Sigmoid colon (tissue), 7 donors: ENCODE results near the gene MRS2. TPM values are rescaled to one million over a fixed set of nuclear protein-coding genes. Genes with fewer than 3 reads are reported as not detected.
A peak's percentile ranks its signal among the peaks of the same experiment; 100 is the strongest.

Source experiments
- DNase-seq: peaks from one replicate; pipeline ENCODE4 v3.0.0-alpha.2; 2019
- H3K27ac ChIP-seq, 4 donors: fragments of 200-600 bp; sonication (generic); one replicate each; pipeline ENCODE4 v1.5.1; 2016 to 2019; ENCODE audit warnings: mild to moderate bottlenecking in 1 of 4
- H3K27me3 ChIP-seq, 3 donors: fragments of 200-600 bp; sonication (generic); one replicate each; pipeline ENCODE4 v1.5.1; 2019; ENCODE audit warnings: mild to moderate bottlenecking in 1 of 3
- H3K36me3 ChIP-seq, 4 donors: fragments of 200-600 bp; sonication (generic); one replicate each; pipeline ENCODE4 v1.5.1; 2016 to 2019
- H3K4me1 ChIP-seq, 4 donors: fragments of 200-600 bp; sonication (generic); one replicate each; pipeline ENCODE4 v1.5.1; 2017 to 2019
- H3K4me3 ChIP-seq, 4 donors: fragments of 200-600 bp; sonication (generic); one replicate each; pipeline ENCODE4 v1.5.1; 2017 to 2019; ENCODE audit warnings: mild to moderate bottlenecking in 2 of 4, moderate library complexity in 1 of 4
- H3K9me3 ChIP-seq, 4 donors: fragments of 200-600 bp in 3 of 4; sonication (generic) in 3 of 4; one replicate each; pipeline versions ENCODE4 v1.5.1 to v1.6.1; 2013 to 2019
- EP300 ChIP-seq, 4 donors: sonication (generic); formaldehyde crosslinking; IDR thresholded peaks; one replicate each; pipeline ENCODE4 v1.6.1; 2017; ENCODE audit warnings: antibody characterized with exemption in 4 of 4
- POLR2A ChIP-seq, 2 donors: fragments of 450-650 bp; IDR thresholded peaks; one replicate each; pipeline ENCODE4 v1.6.1; 2016; ENCODE audit warnings: antibody characterized with exemption in 2 of 2, mild to moderate bottlenecking in 2 of 2, moderate library complexity in 2 of 2
- POLR2AphosphoS5 ChIP-seq, 4 donors: sonication (generic); formaldehyde crosslinking; IDR thresholded peaks; one replicate each; pipeline ENCODE4 v1.6.1; 2017; ENCODE audit warnings: antibody characterized with exemption in 4 of 4
- WGBS, 2 donors: extraction: QIAGEN DNeasy Blood & Tissue Kit; methylation state at CpG; one replicate each; pipeline ENCODE4 v1.1.7; 2013; 5-methylcytosine and 5-hydroxymethylcytosine counted together
- intact Hi-C: fragments of 100-400 bp; cut with DNase I; formaldehyde crosslinking; loops from one replicate; pipeline ENCODE4 v1.15.1; 2023
- polyA plus RNA-seq, 3 donors: library from polyadenylated mRNA; stranded (reverse); fragments of 200-250 nt; gene quantifications; one replicate each; pipeline ENCODE4 v1.2.3, GENCODE V29; 2013
- total RNA-seq, 4 donors: library from RNA; depleted of rRNA; stranded (reverse); fragments of >200 nt; gene quantifications; one replicate each; pipeline ENCODE4 v1.1.0, GENCODE V29; 2016
- TF ChIP-seq, protein P1 (sequence below), 4 experiments: fragments of 450-650 bp in 3 of 4; fragments of 200-600 bp in 1 of 4; IDR thresholded peaks; one replicate each; pipeline ENCODE4 v1.5.1; 2016 to 2019; ENCODE audit warnings: antibody characterized with exemption in 4 of 4, mild to moderate bottlenecking in 3 of 4, moderate library complexity in 2 of 4
- donor health status: healthy with polysubstance abuse.
- donor health status: Bipolar disorder and iron deficiency.
- donor health status: healthy.

Gene MRS2
- total and polyA plus RNA-seq, 7 donors = 9.0 to 33.5 (median 21.4) TPM

DNA sequence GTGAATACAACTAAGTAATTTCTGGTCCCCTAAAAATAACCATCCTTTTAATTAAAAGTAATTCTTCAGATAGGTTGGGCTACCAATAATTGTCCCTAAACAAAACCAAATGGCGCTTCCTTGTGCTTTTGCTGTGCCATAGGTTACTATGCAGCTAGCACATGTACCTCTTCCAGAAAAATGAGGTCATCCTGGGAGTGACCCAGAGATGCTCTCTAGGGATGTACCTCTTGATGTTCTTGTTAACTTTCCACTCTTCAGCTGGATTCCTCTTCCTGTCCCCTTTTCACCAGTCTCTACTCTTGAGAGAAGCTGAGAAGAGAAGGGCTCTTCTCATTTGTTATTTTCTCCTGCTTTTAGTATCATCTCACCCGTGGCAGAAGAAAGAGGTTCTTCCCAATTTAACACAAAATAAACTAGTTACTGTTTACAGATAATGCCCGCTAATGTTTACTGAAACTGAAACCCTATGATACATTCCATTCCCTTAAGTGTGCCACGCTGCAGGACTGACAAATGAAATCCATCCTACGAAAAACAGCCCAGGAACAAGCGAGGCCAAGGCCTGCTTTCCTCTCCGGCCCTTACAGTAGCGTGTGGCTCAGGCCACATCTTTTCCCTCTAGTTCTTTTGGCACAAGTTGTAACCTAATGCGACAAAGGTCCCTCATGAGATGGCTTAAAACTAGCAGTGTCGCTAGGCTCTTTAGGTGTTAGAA is 24.2 kb downstream of the MRS2 start:
- Histone ChIP-seq H3K36me3 (peaks cover 0 to 50% (median 22%) of the 10 kb centered on the region in 4 donors), H3K9me3 (no peaks in the 10 kb centered on the region), H3K4me1 (peaks cover 0 to 5% (median 0%) of the 10 kb centered on the region in 4 donors), H3K4me3 (no peak overlapping the region), H3K27ac (peak overlapping the region in 1 of 4 donors; percentile 36), H3K27me3 (no peaks in the 10 kb centered on the region)
- intact Hi-C loops = no loop called here
- TF ChIP-seq POLR2AphosphoS5 (IDR thresholded peaks at IDR 0.05) (no peak), POLR2A (IDR thresholded peaks at IDR 0.05) (no peak)
- DNase-seq = no peak
- WGBS, 2 donors = 81 to 87% methylated on average over 10 of the region's 10 CpGs

DNA sequence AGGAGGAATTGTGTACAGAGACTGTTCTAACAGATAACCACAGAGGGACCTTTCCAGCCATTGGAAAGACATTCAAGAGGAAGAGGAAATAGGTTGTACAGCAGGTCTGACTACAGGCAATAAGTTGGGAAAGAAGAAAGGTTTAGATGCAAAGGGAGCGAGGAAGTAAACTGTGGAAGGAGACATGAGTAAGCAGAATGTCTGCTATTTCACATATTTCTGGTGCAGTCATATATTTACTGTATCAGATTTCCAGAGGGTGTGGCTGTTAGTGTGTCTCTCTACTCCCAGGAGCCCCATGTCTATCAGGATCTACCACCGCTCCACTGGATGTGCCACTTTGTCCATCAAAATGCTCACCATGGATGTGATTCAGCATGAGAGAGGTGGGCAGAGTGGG is 25.9 kb downstream of the MRS2 start:
- H3K27me3 ChIP-seq = no peaks in the 10 kb centered on the region
- TF ChIP-seq POLR2A (IDR thresholded peaks at IDR 0.05) (no peak), POLR2AphosphoS5 (IDR thresholded peaks at IDR 0.05) (no peak), EP300 (IDR thresholded peaks at IDR 0.05) (no peak)
- TF ChIP-seq, protein P1, sequence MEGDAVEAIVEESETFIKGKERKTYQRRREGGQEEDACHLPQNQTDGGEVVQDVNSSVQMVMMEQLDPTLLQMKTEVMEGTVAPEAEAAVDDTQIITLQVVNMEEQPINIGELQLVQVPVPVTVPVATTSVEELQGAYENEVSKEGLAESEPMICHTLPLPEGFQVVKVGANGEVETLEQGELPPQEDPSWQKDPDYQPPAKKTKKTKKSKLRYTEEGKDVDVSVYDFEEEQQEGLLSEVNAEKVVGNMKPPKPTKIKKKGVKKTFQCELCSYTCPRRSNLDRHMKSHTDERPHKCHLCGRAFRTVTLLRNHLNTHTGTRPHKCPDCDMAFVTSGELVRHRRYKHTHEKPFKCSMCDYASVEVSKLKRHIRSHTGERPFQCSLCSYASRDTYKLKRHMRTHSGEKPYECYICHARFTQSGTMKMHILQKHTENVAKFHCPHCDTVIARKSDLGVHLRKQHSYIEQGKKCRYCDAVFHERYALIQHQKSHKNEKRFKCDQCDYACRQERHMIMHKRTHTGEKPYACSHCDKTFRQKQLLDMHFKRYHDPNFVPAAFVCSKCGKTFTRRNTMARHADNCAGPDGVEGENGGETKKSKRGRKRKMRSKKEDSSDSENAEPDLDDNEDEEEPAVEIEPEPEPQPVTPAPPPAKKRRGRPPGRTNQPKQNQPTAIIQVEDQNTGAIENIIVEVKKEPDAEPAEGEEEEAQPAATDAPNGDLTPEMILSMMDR (IDR thresholded peaks at IDR 0.05) = no peak
- H3K27ac ChIP-seq = no peak overlapping the region
- no peak overlapping the region for H3K4me3 ChIP-seq
- peaks cover 0 to 44% (median 10%) of the 10 kb centered on the region in 4 donors for H3K36me3 ChIP-seq
- 94 to 95% methylated on average over 2 of the region's 2 CpGs for WGBS, 2 donors
- intact Hi-C loops = no loop called here
- DNase-seq = no peak
- peaks cover 0 to 5% (median 0%) of the 10 kb centered on the region in 4 donors for H3K4me1 ChIP-seq
- no peaks in the 10 kb centered on the region for H3K9me3 ChIP-seq

DNA sequence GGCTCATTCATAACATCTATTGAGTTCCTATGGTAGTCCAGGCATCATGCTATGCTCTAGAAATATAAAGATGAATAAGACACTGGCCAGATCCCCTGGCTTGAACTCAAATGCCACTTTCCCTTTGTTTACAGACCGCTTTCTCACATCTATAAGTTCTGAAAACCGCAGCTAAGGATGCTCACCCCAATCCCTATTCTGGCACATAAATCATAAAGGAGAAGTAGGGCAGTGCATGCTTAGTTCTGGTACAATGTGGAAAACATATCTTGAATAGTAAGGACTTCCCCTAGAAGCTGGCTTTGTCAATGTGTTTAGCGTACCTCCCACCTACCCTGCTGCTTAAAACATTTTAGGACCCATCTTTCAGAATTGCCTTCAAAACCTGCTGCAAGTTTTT is 26.4 kb downstream of the MRS2 start:
- intact Hi-C loops = no loop called here
- no peak overlapping the region for H3K27ac ChIP-seq
- peaks cover 0 to 5% (median 0%) of the 10 kb centered on the region in 4 donors for H3K4me1 ChIP-seq
- H3K4me3 ChIP-seq = no peak overlapping the region
- H3K9me3 ChIP-seq = no peaks in the 10 kb centered on the region
- 73 to 87% methylated on average over 3 of the region's 3 CpGs for WGBS, 2 donors
- H3K36me3 ChIP-seq = peaks cover 0 to 39% (median 8%) of the 10 kb centered on the region in 4 donors
- TF ChIP-seq, protein P1 (IDR thresholded peaks at IDR 0.05) = no peak
- TF ChIP-seq POLR2A (IDR thresholded peaks at IDR 0.05) = no peak
- no peak for TF ChIP-seq POLR2AphosphoS5 (IDR thresholded peaks at IDR 0.05)
- TF ChIP-seq EP300 (IDR thresholded peaks at IDR 0.05) = no peak
- no peaks in the 10 kb centered on the region for H3K27me3 ChIP-seq
- no peak for DNase-seq

DNA sequence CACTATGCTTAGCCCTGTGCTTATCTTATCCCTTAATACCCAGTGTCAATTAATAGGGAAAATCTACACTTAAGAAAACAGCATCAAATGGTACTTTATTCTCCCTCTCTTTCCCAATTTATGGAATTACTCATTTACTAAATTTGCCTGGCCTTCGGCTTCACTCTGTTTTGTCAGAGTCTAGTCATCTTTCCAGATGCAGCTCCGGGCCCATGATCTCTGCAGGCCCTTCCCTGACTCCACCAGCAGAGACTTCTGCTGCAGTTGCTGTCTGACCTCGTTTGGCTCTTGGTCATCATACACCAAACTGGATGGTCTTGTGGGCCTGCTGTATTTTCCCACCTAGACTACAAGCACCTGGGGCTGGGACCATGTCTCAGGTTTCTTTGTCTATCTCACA is 27.4 kb downstream of the MRS2 start:
- H3K4me1 ChIP-seq = peaks cover 0 to 5% (median 0%) of the 10 kb centered on the region in 4 donors
- H3K27ac ChIP-seq = no peak overlapping the region
- peaks cover 0 to 29% (median 4%) of the 10 kb centered on the region in 4 donors for H3K36me3 ChIP-seq
- 83 to 86% methylated on average over 3 of the region's 3 CpGs for WGBS, 2 donors
- TF ChIP-seq POLR2A (IDR thresholded peaks at IDR 0.05) (no peak), POLR2AphosphoS5 (IDR thresholded peaks at IDR 0.05) (no peak), EP300 (IDR thresholded peaks at IDR 0.05) (no peak)
- TF ChIP-seq, protein P1 (IDR thresholded peaks at IDR 0.05) = no peak
- intact Hi-C loops = loop anchor here (5.0 to 10.0 kb wide), 2 partner anchors 92 to 285 kb away; partner anchors contain the start of gene C6orf62
- no peak overlapping the region for H3K4me3 ChIP-seq
- H3K27me3 ChIP-seq = no peaks in the 10 kb centered on the region
- no peak for DNase-seq
- H3K9me3 ChIP-seq = no peaks in the 10 kb centered on the region

DNA sequence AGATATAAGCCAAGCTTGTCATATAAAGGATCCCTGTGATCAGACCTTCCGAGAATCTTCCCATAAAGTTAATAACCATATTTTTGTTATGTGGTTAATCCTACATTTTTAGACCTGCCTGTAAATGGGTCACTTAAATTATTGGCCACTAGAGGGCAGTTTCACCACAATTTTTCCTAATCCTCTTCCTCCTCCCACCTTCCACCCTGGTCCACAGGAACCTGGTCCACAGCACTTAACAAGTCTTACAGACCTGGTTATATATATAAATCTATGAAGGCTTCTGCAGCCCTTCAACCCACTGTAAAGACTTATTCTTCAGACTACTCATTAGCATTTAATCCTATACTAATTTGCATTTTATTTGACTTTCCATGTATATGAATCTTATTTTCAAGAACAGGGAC is 28.3 kb downstream of the MRS2 start:
- TF ChIP-seq EP300 (IDR thresholded peaks at IDR 0.05) (no peak), POLR2AphosphoS5 (IDR thresholded peaks at IDR 0.05) (no peak), POLR2A (IDR thresholded peaks at IDR 0.05) (no peak)
- TF ChIP-seq, protein P1 (IDR thresholded peaks at IDR 0.05) = peak in 3 of 4 experiments; percentile 43 to 67 (median 61)
- no peak for DNase-seq
- H3K4me3 ChIP-seq = no peak overlapping the region
- WGBS, 2 donors = 86 to 92% methylated on average over 1 of the region's 1 CpG
- H3K9me3 ChIP-seq = no peaks in the 10 kb centered on the region
- H3K27me3 ChIP-seq = no peaks in the 10 kb centered on the region
- no peak overlapping the region for H3K27ac ChIP-seq
- intact Hi-C loops = loop anchor here (5.0 to 10.0 kb wide), 2 partner anchors 91 to 284 kb away; partner anchors contain the start of gene C6orf62
- peaks cover 0 to 27% (median 0%) of the 10 kb centered on the region in 4 donors for H3K36me3 ChIP-seq
- H3K4me1 ChIP-seq = peaks cover 0 to 5% (median 0%) of the 10 kb centered on the region in 4 donors
